ENCODE data around the gene GNAI1. TPM values are rescaled to one million over a fixed set of nuclear protein-coding genes. Genes with fewer than 3 reads are reported as not detected.

GNAI1 gene
- total RNA-seq, 1 donor from 2014 or later: 61.1 TPM

DNA sequence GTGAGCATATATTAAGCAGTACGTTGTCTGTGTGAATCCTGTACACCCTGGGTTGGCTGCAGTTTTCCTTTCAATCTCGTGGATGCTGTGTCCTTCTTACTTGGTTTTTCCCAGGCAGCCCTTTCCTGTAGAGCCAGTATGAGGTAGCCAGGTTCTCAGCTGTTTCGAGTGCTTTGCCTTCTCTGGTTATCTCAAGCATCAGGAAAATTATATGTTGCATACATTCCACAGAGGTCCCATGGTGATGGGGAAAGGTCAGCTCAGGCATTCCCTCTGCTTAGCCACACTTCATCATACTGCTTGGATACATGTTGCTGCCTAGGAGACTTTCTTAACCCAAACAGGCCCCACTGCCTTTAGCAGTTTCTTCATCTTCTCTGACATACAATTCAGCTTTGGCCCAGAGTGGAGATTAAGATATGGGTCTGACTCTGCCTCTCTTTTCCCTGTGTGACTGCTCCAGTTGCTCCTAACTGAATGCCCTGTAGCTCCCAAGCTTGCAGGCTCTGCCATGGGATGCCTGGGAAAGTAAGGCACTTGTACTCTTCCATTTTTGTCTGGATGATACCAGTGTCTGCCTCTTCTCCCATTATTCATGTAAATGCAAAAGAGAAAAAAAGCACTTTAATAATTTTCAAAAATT, 11.3 kb downstream of the GNAI1 start:
- H3K9me3 Mint-ChIP-seq: peaks cover 3% of the 10 kb centered on the region
- H3K4me1 Mint-ChIP-seq: peaks cover 67% of the 10 kb centered on the region
- H3K36me3 Mint-ChIP-seq: peaks cover 3% of the 10 kb centered on the region
- H3K27ac Mint-ChIP-seq: peak overlapping the region; percentile 95
- TF ChIP-seq, protein P1, sequence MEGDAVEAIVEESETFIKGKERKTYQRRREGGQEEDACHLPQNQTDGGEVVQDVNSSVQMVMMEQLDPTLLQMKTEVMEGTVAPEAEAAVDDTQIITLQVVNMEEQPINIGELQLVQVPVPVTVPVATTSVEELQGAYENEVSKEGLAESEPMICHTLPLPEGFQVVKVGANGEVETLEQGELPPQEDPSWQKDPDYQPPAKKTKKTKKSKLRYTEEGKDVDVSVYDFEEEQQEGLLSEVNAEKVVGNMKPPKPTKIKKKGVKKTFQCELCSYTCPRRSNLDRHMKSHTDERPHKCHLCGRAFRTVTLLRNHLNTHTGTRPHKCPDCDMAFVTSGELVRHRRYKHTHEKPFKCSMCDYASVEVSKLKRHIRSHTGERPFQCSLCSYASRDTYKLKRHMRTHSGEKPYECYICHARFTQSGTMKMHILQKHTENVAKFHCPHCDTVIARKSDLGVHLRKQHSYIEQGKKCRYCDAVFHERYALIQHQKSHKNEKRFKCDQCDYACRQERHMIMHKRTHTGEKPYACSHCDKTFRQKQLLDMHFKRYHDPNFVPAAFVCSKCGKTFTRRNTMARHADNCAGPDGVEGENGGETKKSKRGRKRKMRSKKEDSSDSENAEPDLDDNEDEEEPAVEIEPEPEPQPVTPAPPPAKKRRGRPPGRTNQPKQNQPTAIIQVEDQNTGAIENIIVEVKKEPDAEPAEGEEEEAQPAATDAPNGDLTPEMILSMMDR (IDR thresholded peaks at IDR 0.05; ENCODE audit: unreplicated experiment): no peak
- no peaks in the 10 kb centered on the region for H3K27me3 Mint-ChIP-seq (ENCODE audit: low read depth)
- no peak overlapping the region for H3K4me3 Mint-ChIP-seq
- no peak for DNase-seq (ENCODE audit: low spot score in 2 of 2, unreplicated experiment in 2 of 2)

DNA sequence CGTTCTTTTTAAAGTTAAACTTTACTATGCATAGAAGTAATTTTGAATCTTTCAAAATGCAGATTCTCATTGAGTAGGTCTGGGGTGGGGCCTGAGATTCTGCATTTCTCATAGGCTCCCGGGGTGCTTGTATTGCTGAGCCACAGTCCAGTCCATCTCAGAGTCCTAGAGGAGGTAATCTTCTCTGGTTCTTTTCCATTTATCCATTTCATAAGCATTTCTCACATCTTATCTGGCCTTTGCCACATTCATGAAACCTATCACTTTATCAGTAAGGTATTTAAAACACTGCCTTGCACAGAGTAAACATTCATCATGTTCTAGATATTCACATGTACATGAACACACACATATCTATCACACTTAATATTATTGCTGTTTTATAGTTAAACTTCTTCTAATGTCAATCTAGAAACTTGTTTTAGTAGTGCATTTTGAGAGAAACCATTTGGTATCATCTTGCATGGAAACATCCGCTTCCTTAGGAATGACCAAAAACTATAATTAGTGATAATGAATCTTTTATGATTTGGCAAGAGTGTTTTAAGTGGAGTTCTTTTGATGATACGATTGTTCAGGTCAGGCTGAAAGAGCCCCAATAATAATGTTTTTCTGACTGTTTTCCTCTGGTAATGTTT, 12.0 kb downstream of the GNAI1 start:
- Mint-ChIP-seq H3K27me3 (ENCODE audit: low read depth) (no peaks in the 10 kb centered on the region), H3K36me3 (no peaks in the 10 kb centered on the region), H3K4me1 (peaks cover 69% of the 10 kb centered on the region), H3K9me3 (no peaks in the 10 kb centered on the region), H3K4me3 (no peak overlapping the region), H3K27ac (peak overlapping the region; percentile 95)
- TF ChIP-seq, protein P1 (IDR thresholded peaks at IDR 0.05; ENCODE audit: unreplicated experiment): no peak
- DNase-seq (ENCODE audit: low spot score in 2 of 2, unreplicated experiment in 2 of 2): no peak

DNA sequence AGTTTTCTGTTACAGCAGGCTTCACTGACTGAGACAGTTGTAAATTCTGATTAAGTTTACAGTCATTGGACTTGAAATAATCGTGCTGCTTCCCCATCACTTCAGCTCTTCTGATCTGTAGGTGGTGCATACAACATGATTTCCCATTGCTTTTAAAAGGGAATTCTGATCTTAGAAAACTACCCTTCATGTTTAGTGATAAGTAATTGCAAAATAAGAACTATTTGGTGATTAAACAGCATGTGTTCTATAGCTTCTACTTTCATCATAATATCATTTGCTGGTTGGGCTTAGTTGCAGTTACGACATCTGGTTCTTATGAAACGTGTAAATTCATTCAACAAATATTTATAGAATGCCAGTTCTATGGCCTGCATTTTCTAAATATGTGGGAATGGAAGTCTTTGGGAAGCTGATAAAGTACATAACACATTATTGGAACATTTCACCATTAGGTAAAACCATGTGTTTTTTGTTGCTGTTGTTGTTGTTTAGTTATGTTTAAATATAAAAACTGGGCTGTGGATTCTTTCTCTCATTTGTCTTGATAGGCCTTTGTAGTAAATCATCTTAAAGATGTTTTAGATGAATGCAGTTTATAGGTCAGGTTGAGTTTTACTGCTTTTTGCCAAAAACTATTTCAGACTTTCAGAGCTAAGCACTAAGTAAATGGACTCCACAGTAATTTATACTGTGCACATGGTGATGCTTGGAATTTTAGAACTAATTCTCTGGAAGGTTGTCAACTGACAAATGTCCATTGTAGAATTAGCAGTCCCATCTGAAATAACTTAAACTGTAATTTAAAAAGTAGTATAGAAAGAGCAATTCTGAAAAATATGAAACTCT, 13.1 kb downstream of the GNAI1 start:
- H3K36me3 Mint-ChIP-seq: no peaks in the 10 kb centered on the region
- H3K9me3 Mint-ChIP-seq: no peaks in the 10 kb centered on the region
- TF ChIP-seq, protein P1 (IDR thresholded peaks at IDR 0.05; ENCODE audit: unreplicated experiment): no peak
- no peak for DNase-seq (ENCODE audit: low spot score in 2 of 2, unreplicated experiment in 2 of 2)
- H3K27me3 Mint-ChIP-seq (ENCODE audit: low read depth): no peaks in the 10 kb centered on the region
- H3K4me3 Mint-ChIP-seq: no peak overlapping the region
- H3K27ac Mint-ChIP-seq: peak overlapping the region; percentile 95
- peaks cover 72% of the 10 kb centered on the region for H3K4me1 Mint-ChIP-seq

DNA sequence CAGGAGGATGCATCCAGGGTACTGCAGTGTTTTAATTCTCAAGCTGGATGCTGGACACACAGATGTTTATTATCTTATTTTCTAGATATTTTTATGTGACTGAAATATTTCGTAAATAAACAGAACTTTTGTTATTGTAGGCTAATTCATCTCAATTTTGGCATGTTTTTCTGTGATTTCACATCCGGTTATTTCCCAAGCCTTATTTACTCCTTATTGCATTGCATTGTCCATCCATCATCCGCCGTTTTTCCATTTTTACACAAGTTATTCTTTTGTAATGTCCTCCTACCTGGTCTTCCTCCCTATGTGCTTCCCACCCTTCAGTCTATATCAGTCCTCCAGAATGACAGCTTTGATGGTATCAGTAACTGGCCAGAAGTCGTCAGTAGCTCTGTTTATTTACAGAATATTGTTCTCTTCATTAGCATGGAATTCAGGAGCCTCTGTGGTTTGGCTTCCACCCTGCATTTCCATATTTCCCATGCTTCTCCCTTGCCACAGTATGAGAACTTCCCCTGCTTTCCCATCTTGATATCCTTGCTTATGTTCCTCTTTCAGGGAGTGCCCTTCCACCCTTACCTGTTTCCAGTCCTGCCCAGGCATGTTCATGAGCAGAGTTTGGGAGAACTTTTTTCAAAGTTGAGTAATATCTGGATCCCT, 16.1 kb downstream of the GNAI1 start:
- Mint-ChIP-seq H3K27ac (peak overlapping the region; percentile 31), H3K36me3 (no peaks in the 10 kb centered on the region), H3K27me3 (ENCODE audit: low read depth) (no peaks in the 10 kb centered on the region), H3K4me1 (peaks cover 61% of the 10 kb centered on the region), H3K4me3 (no peak overlapping the region), H3K9me3 (no peaks in the 10 kb centered on the region)
- TF ChIP-seq, protein P1 (IDR thresholded peaks at IDR 0.05; ENCODE audit: unreplicated experiment): no peak
- no peak for DNase-seq (ENCODE audit: low spot score in 2 of 2, unreplicated experiment in 2 of 2)

DNA sequence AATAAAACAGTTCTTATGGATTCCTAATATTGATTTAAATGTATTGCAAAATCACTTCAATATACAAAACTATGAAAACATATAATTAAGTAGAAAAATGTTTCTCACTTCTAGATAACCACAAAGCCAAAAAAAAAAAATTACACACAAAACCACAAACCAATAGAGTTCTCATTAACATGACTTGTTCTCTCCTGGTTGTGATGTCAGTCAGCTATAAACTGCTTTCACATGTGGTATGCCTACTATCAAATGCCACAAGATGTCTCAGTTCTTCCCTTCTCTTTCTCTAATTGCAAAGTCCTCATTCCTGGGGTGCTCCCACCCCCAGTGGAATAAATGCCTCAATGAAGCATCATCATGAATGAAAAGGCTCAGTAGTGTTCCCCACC, 16.6 kb downstream of the GNAI1 start:
- DNase-seq (ENCODE audit: low spot score in 2 of 2, unreplicated experiment in 2 of 2): no peak
- TF ChIP-seq, protein P1 (IDR thresholded peaks at IDR 0.05; ENCODE audit: unreplicated experiment): no peak
- H3K4me1 Mint-ChIP-seq: peaks cover 58% of the 10 kb centered on the region
- H3K9me3 Mint-ChIP-seq: no peaks in the 10 kb centered on the region
- no peaks in the 10 kb centered on the region for H3K36me3 Mint-ChIP-seq
- no peak overlapping the region for H3K4me3 Mint-ChIP-seq
- H3K27me3 Mint-ChIP-seq (ENCODE audit: low read depth): no peaks in the 10 kb centered on the region
- no peak overlapping the region for H3K27ac Mint-ChIP-seq

Measured in mesothelial cell of epicardium (in vitro differentiated cells).